NCI-H2107 treated with DMSO at 0.1 percent for 48 hours (cell line): ENCODE measurements around the gene POLRMT.
A peak's percentile ranks its signal among the peaks of the same experiment; 100 is the strongest.
"Not testable (repeated sequence)": the region's sequence is repeated elsewhere in the genome, so short reads cannot be mapped to it uniquely, and the experiment has no call there.

Source experiments
- DNase-seq: peaks from one replicate; lab custom pipeline; 2025; ENCODE audit not compliant: unreplicated experiment; lab: John Stamatoyannopoulos, UW

Gene POLRMT

GRCh38 chr19:613732-614567 is 19.4 kb downstream of the POLRMT start:
- no peak for DNase-seq

DNA sequence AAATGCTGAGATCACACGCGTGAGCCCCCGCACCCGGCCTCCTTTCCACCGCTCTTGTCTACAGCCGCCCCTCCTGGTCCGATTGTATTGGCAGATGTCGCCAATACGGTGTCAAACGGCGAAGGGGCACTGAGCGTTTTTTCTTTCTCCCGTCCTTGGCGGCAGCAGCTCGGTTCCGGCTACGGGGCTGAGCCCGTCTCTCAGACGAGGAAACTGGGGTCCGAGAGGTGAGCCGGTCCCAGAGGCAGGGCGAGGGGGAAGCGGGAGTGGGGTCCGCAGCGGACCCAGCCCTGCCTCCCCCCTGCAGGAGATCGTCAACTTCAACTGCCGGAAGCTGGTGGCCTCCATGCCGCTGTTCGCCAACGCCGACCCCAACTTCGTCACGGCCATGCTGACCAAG is 20.4 kb downstream of the POLRMT start:
- no peak for DNase-seq

DNA sequence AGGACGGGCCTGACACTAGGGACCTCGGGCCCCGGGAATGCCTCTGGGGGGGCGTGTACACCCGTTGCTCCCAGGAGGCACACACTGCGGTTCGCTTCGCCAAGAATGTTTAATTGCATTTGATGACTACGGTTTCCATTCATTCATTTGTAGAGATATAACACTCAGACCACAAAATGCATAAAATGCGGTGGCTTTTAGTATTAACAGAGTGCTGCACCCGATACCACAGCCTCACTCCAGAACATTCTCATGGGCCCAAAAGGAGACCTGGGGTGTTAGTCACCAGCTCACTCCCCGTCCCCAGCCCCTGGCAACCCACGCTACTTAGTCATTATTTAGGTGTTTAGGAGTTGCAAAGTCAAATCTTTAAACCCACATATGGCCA is 21.9 kb downstream of the POLRMT start:
- peak; percentile 73 for DNase-seq

DNA sequence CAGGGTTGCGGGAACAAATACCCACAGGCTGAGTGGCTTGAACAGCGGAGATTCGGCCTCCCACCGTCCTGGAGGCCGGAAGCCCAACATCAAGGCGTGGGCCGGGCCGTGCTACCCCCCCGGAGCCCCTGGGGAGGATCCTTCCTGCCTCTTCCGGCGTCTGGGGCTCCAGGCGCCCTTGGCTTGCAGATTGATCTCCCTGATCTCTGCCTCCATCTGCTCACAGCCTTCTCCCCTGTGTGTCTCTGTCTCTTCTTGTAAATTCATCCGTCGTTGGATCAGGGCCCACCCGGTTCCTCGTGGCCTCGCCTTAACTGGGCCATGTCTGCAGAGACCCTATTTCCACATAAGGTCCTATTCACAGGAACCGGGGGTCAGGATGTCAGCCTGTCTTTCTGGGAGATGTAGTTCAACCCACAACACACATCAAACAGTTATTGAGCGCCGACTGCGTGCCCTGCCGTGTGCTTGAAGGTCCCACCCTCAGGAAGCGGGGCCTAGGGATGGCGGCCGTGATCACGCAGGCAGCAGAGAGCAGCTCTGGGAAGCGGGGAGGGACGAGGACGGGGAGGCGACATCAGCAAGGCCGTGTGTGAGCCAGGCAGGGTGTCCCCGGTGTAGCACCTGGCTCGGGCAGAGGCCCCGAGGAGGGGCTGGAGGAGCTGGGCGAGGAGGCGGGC is 22.4 kb downstream of the POLRMT start:
- DNase-seq: peak; percentile 73

DNA sequence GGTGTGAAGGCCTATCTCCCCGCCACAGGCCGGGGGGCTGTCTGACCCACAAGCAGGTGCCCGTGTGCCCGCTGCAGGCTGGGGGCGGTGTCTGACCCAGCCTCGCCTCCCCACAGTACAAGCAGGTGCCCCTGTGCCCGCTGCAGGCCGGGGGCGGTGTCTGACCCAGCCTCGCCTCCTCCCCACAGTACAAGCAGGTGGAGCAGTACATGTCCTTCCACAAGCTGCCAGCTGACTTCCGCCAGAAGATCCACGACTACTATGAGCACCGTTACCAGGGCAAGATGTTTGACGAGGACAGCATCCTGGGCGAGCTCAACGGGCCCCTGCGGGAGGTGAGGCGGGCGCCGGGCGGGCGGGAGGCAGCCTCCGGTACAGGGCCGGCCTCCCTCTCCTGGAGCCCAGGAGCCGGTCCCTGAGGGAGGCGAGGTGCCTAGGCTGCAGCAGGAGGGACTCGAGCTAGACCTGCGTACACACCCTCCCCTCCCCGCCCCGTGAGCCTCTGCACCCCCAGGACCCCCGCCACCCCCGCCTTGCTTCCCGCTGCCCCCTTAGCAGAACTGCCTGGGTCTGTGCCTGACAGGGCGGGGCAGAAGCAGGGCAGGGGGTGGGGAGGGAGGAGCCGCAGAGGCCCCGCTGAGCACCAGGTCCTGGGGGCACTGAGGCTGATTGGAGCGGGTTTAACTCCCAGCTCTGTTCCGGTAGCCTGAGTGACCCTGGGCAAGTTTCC is 23.1 kb downstream of the POLRMT start:
- no peak for DNase-seq

- DNase-seq: no peak
Measured at GRCh38 chr19:609004-609346, 24.4 kb downstream of the POLRMT start.

- DNase-seq: no peak
Measured at GRCh38 chr19:608155-609003, 25.0 kb downstream of the POLRMT start.

DNA sequence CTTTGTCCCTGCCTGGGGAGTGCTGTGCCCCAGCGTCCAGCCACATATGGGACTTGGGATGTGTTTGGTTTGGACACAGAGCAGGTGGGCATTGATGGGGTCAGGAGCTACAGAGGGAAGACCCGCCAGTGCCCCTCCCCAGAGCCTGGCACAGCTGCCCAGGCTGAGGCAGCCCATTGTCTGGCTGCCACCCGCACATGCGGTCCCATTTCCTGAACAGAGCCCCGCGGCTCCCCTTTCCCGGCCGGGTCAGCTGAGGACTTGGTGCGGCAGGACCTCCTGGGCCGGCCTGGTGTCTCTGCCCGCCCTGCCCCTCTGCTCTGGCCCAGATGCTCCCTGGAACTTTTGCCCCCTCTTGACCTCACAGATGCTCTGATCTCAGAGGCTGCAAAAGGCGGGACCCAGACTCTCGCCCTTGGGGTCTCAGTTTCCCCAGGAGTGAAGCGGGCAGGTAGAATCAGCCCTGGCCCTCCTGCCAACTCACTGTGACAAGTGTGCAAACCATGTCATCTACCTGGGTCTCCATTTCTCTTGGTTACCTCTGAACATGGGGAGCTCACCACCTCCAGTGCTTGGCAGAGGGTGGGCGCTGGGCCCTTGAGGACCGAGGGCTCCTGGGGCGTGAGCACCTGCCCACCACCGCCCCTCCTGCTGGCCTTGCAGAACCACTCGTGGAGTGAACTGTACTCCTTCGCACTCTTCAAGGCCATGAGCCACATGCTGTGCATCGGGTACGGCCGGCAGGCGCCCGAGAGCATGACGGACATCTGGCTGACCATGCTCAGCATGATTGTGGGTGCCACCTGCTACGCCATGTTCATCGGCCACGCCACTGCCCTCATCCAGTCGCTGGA is 25.8 kb downstream of the POLRMT start:
- no peak for DNase-seq

DNA sequence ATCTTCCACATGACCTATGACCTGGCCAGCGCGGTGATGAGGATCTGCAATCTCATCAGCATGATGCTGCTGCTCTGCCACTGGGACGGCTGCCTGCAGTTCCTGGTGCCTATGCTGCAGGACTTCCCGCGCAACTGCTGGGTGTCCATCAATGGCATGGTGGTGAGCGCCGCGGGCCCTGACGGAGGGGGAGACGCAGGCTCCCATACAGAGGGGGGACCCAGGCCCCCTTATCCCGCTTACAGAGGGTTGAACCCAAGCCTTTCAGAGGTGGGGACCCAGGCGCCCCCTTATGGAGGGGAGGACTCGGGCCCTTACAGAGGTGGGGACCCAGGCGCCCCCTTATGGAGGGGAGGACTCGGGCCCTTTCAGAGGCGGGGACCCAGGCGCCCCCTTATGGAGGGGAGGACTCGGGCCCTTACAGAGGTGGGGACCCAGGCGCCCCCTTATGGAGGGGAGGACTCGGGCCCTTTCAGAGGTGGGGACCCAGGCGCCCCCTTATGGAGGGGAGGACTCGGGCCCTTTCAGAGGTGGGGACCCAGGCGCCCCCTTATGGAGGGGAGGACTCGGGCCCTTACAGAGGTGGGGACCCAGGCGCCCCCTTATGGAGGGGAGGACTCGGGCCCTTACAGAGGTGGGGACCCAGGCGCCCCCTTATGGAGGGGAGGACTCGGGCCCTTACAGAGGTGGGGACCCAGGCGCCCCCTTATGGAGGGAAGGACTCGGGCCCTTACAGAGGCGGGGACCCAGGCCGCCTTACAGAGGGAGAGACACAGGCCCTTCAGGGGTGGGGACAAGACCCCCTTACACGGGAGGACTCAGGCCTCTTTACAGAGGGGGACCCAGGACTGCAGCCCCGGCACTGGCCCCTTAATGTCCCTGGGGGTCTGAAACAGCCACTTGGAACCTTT is 28.0 kb downstream of the POLRMT start:
- not testable (repeated sequence) for DNase-seq

DNA sequence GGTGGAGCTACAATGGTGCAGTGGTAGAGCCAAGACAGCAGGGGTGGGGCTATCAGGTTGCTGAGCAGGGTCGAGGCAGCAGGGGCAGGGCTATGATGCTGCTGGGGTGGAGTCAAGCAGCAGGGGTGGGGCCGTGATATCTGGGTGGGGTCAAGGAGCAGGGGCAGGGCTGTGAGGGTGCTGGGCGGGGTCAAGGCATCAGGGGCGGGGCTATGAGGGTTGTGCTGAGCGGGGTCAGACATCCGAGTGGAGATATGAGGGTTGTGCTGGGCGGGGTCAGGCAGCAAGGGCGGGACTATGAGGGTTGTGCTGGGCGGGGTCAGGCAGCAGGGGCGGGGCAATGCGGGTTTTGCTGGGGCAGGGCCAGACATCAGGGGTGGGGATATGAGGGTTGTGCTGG is 29.0 kb downstream of the POLRMT start:
- DNase-seq: no peak

DNA sequence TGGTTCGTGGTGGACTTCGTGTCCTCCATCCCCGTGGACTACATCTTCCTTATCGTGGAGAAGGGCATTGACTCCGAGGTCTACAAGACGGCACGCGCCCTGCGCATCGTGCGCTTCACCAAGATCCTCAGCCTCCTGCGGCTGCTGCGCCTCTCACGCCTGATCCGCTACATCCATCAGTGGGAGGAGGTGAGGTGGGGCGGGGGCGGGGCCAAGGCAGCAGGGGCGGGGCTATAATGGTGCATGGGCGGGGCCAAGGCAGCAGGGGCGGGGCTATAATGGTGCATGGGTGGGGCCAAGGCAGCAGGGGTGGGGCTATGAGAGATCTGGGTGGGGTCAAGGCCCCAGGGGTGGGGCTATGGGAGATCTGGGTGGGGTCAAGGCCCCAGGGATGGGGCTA is 29.6 kb downstream of the POLRMT start:
- DNase-seq: not testable (repeated sequence)

DNA sequence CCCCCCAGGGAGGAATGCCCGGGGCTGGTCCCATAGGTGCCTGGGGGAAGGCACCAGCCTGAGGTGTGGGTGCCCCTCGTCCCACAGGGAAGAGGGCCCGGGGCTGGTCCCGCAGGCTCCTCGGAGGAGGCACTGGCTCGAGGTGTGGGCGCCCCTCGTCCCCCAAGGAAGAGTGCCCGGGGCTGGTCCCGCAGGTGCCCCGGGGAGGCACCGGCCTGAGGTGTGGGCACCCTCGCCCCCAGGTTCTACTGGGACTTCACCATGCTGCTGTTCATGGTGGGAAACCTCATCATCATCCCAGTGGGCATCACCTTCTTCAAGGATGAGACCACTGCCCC is 30.1 kb downstream of the POLRMT start:
- not testable (repeated sequence) for DNase-seq

DNA sequence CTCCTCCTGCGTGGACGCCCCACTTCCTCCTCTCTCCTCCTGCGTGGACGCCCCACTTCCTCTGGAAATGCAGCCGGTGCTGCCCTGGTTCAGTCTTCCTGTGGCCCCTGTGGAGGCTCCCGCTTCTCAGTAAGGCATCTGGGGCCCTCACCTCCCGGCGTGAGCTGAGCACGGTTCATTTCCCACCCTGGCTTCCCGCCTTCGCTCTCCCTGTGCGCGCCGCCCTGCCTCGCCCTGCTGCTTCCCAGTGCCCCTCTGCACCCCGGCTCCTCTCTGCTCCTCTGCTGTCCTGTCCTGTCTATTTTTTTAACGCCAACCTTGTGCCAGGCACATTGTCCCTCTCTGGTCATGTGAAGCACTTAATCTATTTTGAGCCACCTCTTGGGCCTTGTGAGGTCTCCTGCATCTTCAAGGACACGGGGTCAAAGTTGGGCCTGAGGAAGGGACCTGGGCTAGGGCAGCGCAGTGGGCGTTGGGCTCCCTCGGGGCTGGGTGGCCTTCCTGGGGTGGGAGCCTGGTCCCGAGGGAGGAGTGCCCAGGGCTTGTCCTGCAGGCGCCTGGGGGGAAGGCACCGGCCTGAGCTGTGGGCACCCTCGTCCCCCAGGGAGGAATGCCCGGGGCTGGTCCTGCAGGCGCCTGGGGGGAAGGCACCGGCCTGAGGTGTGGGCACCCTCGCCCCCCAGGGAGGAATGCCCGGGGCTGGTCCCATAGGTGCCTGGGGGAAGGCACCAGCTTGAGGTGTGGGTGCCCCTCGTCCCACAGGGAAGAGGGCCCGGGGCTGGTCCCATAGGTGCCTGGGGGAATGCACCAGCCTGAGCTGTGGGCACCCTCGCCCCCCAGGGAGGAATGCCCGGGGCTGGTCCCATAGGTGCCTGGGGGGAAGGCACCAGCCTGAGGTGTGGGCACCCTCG is 30.7 kb downstream of the POLRMT start:
- no peak for DNase-seq

DNA sequence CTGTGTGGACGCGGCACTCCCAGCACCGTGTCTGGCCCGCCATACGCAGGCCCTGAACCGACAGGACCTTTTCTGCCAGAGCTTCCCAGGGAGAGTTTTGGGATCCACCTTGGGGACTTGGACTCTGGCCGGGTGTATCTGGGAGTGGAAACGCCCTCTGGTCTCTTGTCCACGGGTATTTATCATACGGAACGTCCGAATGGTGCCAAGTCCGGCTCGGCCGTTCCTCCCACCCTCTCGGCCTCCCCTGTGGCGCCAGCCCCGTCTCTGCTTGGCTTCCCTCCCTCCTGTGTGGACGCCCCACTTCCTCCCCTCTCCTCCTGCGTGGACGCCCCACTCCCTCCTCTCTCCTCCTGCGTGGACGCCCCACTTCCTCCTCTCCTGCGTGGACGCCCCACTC is 31.5 kb downstream of the POLRMT start:
- no peak for DNase-seq

GRCh38 chr19:601310-601709 is 32.0 kb downstream of the POLRMT start:
- DNase-seq: no peak

GRCh38 chr19:597406-598315 is 35.7 kb downstream of the POLRMT start:
- DNase-seq: no peak

DNA sequence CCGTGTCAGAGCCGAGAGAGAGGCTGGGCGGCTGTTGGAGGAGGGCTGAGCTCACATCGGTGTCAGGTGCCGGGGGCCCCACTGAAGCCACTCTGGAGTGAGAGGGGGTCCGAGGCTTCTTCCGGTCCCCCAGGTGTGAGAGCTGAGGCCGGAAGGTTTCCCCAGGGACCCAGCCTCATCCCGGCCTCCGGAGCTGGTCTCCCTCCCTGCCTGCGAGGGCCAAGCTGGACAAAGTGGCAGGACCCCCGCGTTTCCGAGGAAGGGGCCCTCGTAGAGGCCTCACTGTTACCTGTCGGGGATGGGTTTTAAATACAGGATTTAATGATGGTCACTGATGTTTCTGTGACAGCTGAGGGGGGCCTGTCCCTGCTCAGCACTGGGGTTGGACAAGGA is 37.1 kb downstream of the POLRMT start:
- DNase-seq: no peak
